ENCODE results near the gene TMEM81.
A peak's percentile ranks its signal among the peaks of the same experiment; 100 is the strongest.

Gene TMEM81

DNA sequence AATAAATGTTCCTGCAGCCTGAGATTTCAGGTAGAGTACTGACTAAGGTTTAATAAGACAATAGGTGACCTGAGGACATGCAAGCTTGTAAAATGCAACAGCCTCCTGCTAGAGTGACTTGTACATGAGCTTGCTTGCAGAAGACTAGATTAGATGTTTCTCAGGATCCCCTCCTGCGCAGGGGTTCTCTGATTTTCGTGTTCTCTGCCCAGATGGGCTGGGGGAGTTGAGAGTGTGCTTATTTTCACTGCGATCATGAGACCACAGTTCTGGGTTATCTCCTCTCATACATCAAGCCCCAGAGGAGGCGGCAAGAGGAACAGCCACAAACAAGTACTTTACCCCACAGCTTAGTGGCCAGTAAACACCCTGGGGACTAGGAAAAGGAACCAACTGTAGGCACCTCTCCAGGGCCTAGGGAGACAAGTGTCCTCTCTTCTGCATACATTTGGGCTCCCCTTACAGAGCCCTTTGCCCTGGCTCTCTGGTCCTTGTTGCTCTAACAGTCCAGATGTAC lies 8.0 kb downstream of the TMEM81 start:
- no peak for DNase-seq

DNA sequence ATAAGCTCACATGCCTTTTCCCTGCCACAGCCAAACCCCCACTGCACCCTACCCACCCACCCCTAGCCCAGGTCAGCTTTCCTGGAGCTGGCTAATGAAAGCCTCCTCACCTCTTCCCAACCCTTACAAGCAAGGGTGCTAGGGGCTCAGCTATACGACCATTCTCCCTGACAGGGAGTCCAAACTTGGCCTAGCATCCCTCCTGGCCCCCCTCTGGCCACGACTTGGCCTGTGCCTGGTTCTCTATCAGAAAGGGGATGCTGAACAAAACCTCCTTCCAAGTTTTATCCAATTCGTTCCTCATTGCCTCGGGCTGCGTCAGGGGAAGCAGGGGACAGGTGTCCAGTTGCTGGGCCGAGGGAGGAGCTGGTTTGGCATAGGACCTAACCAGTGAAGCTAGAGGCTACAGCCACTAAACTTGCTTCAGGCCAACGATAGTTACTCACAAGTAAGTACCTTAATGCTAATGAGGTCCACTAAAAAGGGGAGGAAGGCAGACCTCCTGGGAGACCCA lies 8.6 kb downstream of the TMEM81 start:
- no peak for DNase-seq

GRCh38 chr1:205074513-205074912 lies 9.7 kb downstream of the TMEM81 start:
- no peak for DNase-seq

GRCh38 chr1:205074084-205074483 lies 10.2 kb downstream of the TMEM81 start:
- no peak for DNase-seq

- no peak for DNase-seq
These were observed 10.7 kb downstream of the TMEM81 start for GRCh38 chr1:205073511-205073910.

GRCh38 chr1:205072881-205073280 lies 11.4 kb downstream of the TMEM81 start:
- no peak for DNase-seq

- no peak for DNase-seq
These were observed 12.0 kb downstream of the TMEM81 start for GRCh38 chr1:205072286-205072685.

- DNase-seq = no peak
These were observed 12.5 kb downstream of the TMEM81 start for GRCh38 chr1:205071801-205072200.

DNA sequence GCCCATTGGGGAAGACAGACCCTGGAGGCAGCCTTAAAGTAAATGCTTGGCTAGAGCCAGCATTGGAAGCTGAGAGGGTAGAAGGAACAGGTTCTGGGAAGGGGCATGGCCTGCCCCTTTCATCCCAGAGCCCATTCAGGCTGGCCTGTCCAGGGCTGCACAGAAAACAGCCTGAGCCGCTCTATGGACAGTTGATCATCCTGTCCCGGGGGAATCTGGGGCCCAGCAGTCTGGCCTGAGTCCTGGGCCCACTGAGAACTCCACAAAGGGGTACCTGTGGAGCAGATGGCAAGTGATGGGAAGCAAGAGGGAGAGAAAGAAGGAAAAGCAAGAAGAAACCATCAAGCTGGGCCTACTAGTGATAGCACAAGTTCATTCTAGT lies 13.2 kb downstream of the TMEM81 start:
- no peak for DNase-seq

DNA sequence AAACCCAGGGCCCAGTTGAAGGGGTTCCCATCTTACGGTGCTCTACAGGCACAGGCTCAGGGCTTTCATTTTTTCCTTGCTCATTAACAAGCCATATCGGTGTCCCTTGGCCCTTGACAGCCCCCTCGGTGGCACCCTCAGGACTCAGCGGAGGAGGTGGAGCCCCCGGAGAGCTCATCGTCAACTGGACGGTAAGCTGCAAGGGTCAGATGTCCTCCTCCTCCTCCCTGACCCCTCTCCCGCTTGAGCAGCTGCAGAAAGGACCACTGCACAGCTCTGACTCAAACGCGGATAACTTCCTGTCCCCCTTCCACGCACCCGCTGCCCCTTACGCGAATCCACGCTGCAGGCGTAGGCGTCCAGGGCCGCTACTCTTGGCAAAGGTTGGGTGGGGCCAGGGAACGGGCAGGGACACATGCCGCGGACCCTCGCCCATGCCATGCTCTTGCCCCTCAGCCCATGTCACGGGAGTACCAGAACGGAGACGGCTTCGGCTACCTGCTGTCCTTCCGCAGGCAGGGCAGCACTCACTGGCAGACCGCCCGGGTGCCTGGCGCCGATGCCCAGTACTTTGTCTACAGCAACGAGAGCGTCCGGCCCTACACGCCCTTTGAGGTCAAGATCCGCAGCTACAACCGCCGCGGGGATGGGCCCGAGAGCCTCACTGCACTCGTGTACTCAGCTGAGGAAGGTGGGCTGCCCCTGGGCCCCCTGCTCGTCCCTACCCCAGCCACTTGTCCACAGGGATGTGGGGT lies 14.7 kb downstream of the TMEM81 start:
- DNase-seq = no peak

- peak; percentile 66 for DNase-seq
These were observed 15.7 kb downstream of the TMEM81 start for GRCh38 chr1:205068457-205069040.

- no peak for DNase-seq
These were observed 16.3 kb downstream of the TMEM81 start for GRCh38 chr1:205068001-205068400.

GRCh38 chr1:205067031-205067430 lies 17.2 kb downstream of the TMEM81 start:
- no peak for DNase-seq

GRCh38 chr1:205066141-205066818 lies 18.0 kb downstream of the TMEM81 start:
- DNase-seq = no peak

GRCh38 chr1:205065666-205066065 lies 18.6 kb downstream of the TMEM81 start:
- DNase-seq = no peak

DNA sequence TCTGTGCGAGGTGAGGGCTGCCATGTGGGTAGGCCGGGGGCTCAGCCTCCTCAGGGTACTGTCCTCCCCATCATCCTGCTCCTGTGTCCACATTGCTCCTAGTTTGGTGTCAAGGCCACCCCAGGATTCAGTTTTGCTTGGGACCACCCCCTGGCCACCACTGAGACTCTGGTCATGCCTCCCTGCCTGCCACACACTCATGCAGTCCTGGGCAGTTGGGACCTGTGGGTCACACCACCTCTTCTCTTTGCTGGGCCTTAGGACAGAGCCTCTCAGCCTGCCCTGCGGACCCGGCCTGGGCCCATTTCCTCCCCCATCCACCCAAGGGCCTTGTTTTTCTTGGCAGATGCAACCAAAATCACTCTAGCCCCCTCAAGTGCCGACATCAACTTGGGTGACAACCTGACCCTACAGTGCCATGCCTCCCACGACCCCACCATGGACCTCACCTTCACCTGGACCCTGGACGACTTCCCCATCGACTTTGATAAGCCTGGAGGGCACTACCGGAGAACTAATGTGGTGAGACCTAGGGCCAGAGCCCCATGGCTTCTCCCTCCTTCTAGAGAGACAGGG lies 19.4 kb downstream of the TMEM81 start:
- no peak for DNase-seq

- no peak for DNase-seq
These were observed 20.0 kb downstream of the TMEM81 start for GRCh38 chr1:205064301-205064700.

- DNase-seq = no peak
These were observed 21.4 kb downstream of the TMEM81 start for GRCh38 chr1:205062895-205063294.

DNA sequence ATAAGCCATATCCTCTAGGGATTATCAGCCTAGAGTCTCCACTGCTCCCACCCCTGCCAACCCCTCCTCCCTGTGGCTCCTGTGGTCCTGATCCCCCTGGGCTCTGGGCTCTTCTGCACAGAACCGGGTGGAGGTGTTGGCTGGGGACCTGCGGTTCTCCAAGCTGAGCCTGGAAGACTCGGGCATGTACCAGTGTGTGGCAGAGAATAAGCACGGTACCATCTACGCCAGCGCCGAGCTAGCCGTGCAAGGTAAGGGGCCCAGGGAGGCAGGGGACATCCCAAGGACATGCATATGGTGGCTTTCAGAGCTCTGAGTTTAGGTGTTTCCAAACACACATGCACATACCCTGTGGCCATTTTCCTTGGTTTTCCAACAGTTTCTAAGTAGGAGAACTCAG lies 21.9 kb downstream of the TMEM81 start:
- DNase-seq = no peak

DNA sequence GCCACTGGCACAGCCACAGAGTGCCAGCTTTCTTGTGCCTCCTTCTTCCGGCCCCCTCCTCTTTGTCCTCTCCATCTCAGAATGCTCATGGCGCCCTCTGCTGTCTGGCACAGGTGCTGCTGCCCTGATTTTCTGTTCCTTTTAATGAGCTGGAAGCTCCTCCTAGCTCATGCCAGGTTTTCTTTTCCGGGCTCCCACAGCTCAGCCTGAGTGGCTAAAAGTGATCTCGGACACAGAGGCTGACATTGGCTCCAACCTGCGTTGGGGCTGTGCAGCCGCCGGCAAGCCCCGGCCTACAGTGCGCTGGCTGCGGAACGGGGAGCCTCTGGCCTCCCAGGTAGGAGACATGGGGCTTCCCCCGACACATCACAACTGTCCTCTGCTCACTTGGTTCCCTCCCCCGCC lies 22.6 kb downstream of the TMEM81 start:
- peak; percentile 60 for DNase-seq

DNA sequence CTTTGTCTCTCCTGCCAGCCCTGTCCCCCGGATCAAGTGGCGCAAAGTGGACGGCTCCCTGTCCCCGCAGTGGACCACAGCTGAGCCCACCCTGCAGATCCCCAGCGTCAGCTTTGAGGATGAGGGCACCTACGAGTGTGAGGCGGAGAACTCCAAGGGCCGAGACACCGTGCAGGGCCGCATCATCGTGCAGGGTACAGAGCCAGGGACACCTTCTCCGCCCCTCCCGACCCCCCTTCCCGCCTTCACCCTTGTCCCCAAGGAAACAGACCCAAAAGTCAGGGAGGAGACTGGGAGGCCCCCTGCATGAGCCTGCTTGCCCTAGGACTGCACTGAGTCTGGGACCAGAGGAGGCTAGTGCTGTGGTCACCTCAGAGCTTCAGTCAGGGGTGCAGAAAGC lies 23.0 kb downstream of the TMEM81 start:
- no peak for DNase-seq

- no peak for DNase-seq
These were observed 23.5 kb downstream of the TMEM81 start for GRCh38 chr1:205060746-205061145.

DNA sequence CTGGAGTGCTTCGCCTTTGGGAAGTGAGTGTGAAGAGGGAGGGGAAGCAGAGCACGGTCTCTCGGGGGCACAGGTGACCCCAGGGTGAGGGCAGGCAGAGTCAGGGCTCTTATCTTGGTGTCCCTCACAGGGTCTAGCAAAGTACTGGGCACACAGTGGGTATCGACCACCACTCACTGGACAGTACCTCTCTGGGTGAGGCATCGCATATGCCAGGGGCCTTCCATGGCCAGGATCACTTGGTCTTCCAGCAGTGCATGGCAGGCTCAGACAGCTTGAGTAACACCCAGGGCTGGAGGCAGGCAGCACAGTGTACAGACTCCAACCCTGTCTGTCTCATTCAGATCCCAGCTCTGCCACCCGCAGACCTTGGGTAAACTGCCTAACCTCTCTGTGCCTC lies 24.6 kb downstream of the TMEM81 start:
- DNase-seq = no peak
